ENCODE results near the gene ENOX1.

The ENOX1 gene

GRCh38 chr13:43720780-43721397, 65.9 kb downstream of the ENOX1 start:
- DNase-seq: no peak
- Histone ChIP-seq H3K4me3 (no peak overlapping the region), H3K27me3 (no peaks in the 10 kb centered on the region), H3K27ac (no peak overlapping the region), H3K4me1 (no peaks in the 10 kb centered on the region), H3K9me3 (no peaks in the 10 kb centered on the region), H3K36me3 (no peaks in the 10 kb centered on the region)
- intact Hi-C loops (cut with DNase I; ENCODE audit: low total_unique reads): no loop called here
- TF ChIP-seq CTCF (IDR thresholded peaks at IDR 0.05): no peak

GRCh38 chr13:43698758-43699157, 88.0 kb downstream of the ENOX1 start:
- Histone ChIP-seq H3K9me3 (no peaks in the 10 kb centered on the region), H3K4me1 (peaks cover 0 to 2% (median 0%) of the 10 kb centered on the region in 4 donors), H3K27ac (no peak overlapping the region), H3K27me3 (no peaks in the 10 kb centered on the region), H3K36me3 (no peaks in the 10 kb centered on the region), H3K4me3 (no peak overlapping the region)
- TF ChIP-seq CTCF (IDR thresholded peaks at IDR 0.05): no peak
- intact Hi-C loops (cut with DNase I; ENCODE audit: low total_unique reads): no loop called here
- no peak for DNase-seq

- TF ChIP-seq CTCF (IDR thresholded peaks at IDR 0.05): no peak
- Histone ChIP-seq H3K36me3 (no peaks in the 10 kb centered on the region), H3K9me3 (no peaks in the 10 kb centered on the region), H3K27me3 (no peaks in the 10 kb centered on the region), H3K27ac (no peak overlapping the region), H3K4me1 (peaks cover 0 to 2% (median 0%) of the 10 kb centered on the region in 4 donors), H3K4me3 (no peak overlapping the region)
- no peak for DNase-seq
- intact Hi-C loops (cut with DNase I; ENCODE audit: low total_unique reads): no loop called here
Measured at GRCh38 chr13:43698009-43698408, 88.8 kb downstream of the ENOX1 start.

- Histone ChIP-seq H3K27ac (no peak overlapping the region), H3K4me3 (no peak overlapping the region), H3K27me3 (no peaks in the 10 kb centered on the region), H3K36me3 (no peaks in the 10 kb centered on the region), H3K4me1 (peaks cover 0 to 2% (median 0%) of the 10 kb centered on the region in 4 donors), H3K9me3 (no peaks in the 10 kb centered on the region)
- intact Hi-C loops (cut with DNase I; ENCODE audit: low total_unique reads): no loop called here
- DNase-seq: no peak
- TF ChIP-seq CTCF (IDR thresholded peaks at IDR 0.05): no peak
Measured at GRCh38 chr13:43697323-43697722, 89.4 kb downstream of the ENOX1 start.

GRCh38 chr13:43694146-43694664, 92.6 kb downstream of the ENOX1 start:
- peaks cover 0 to 1% (median 0%) of the 10 kb centered on the region in 4 donors for H3K4me1 ChIP-seq
- H3K9me3 ChIP-seq: no peaks in the 10 kb centered on the region
- no peak overlapping the region for H3K27ac ChIP-seq
- H3K4me3 ChIP-seq: no peak overlapping the region
- no peaks in the 10 kb centered on the region for H3K27me3 ChIP-seq
- no peak for DNase-seq
- no peaks in the 10 kb centered on the region for H3K36me3 ChIP-seq
- intact Hi-C loops (cut with DNase I; ENCODE audit: low total_unique reads): no loop called here
- TF ChIP-seq CTCF (IDR thresholded peaks at IDR 0.05): no peak

Data from tibial artery (tissue), 4 donors.